ENCODE results near the gene CHD6.

The CHD6 gene

DNA sequence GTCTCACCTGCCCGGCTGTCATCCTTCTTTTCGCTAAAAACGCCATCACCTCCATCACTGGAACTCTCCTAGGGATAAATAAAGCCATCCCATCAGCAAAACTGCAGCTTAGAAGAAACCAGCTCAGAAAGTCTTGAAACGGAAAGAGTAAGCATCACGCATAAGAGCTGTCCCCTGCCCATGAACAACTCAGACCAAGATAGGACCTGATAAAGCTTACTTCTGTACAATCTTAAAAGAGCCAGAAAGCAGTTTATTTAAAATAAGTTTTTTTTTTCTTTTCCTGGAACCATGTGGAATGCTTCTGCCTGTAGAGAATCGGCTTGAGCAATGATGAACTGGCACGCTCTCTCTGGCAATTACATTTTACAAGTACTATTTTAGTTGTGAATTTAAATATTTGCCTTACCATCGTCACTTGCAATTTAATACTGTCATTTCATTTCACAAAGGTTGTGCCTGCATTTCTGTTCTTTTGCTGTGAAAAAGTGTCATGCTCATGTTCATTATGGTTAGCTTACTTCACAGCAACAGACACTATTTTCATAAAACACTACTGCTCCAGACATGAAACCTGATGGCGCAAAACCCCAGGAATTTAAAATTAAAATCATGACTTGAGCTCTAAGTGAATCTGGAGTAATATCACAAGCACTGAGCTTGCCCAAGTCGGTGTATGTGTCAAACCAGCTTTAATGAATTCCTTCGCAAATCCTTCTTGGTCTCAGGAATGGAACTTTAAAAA is 191.9 kb downstream of the CHD6 start:
- Histone ChIP-seq H3K4me3 (ENCODE audit: insufficient read length, low read depth) (no peak overlapping the region), H3K9me3 (ENCODE audit: insufficient read depth, low read length) (no peaks in the 10 kb centered on the region), H3K36me3 (ENCODE audit: insufficient read depth, insufficient read length, low read length) (peaks cover 44% of the 10 kb centered on the region), H3K27me3 (ENCODE audit: insufficient read depth, insufficient read length) (no peaks in the 10 kb centered on the region), H3K9ac (ENCODE audit: insufficient read length, low read depth) (no peak overlapping the region), H3K4me1 (ENCODE audit: insufficient read depth, insufficient read length) (no peaks in the 10 kb centered on the region)
- TF ChIP-seq YY1 (IDR thresholded peaks at IDR 0.05; ENCODE audit: insufficient read depth, insufficient read length) = no peak
- no peak for TF ChIP-seq ZNF274 (IDR thresholded peaks at IDR 0.05; ENCODE audit: low read depth, low read length)
- no peak for TF ChIP-seq SUZ12 (IDR thresholded peaks at IDR 0.05; ENCODE audit: extremely low read depth, insufficient read depth, insufficient read length)
- no peak for DNase-seq (ENCODE audit: low read depth, low spot score)

DNA sequence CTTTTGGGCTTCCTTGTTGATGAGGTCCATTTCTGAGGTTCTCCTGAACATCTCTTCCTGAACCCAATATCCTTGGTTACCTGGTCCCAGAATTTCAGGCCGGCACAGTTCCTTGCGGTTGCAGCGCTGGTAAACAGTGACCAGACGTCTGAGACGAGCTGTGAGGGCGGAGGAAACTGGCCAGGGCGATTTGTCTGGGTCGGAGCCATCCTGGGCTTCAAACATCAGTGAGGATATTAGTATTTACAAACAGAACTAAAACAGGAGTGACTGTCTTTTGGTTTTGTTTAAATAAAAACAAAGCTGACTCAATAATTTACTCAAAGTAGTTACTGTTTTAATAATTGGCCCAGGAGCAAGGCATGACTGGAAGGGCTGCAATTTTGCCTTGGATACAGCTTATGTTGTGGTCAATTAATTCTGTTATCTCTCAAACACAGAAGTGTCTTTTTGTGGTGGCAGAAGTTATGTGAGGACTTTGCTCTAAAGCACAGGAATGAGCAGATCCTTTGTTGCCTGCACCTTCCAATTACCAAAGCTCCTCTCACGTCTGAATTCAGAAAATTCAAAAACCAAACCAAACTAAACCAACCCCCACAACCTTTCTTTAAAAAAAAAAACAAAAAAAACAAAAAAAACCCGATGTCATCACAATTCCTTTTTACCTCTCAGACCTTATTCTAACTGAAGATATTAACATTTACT is 192.8 kb downstream of the CHD6 start:
- H3K27me3 ChIP-seq (ENCODE audit: insufficient read depth, insufficient read length) = no peaks in the 10 kb centered on the region
- no peaks in the 10 kb centered on the region for H3K9me3 ChIP-seq (ENCODE audit: insufficient read depth, low read length)
- H3K9ac ChIP-seq (ENCODE audit: insufficient read length, low read depth) = no peak overlapping the region
- H3K4me1 ChIP-seq (ENCODE audit: insufficient read depth, insufficient read length) = no peaks in the 10 kb centered on the region
- peaks cover 53% of the 10 kb centered on the region for H3K36me3 ChIP-seq (ENCODE audit: insufficient read depth, insufficient read length, low read length)
- DNase-seq (ENCODE audit: low read depth, low spot score) = no peak
- TF ChIP-seq YY1 (IDR thresholded peaks at IDR 0.05; ENCODE audit: insufficient read depth, insufficient read length) = no peak
- no peak for TF ChIP-seq ZNF274 (IDR thresholded peaks at IDR 0.05; ENCODE audit: low read depth, low read length)
- no peak for TF ChIP-seq SUZ12 (IDR thresholded peaks at IDR 0.05; ENCODE audit: extremely low read depth, insufficient read depth, insufficient read length)
- no peak overlapping the region for H3K4me3 ChIP-seq (ENCODE audit: insufficient read length, low read depth)

DNA sequence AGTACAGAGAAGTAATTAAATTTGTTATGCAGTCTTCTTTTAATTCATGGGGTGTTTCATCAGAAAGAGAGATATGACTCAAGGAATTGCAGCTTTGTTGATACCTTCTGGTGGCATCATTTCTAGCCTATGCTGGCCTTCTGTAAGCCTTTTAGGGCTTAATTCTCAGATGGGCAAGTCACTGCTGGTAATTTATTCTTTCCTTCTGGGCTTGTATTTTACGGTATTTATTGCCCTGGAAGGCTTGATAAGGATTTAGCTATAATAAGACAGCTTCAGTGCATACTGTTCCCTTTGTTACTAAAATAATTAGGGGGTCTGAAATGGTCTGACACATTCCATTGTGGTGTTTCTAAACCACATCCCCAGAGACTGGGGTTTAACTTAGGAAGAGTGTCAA is 193.6 kb downstream of the CHD6 start:
- TF ChIP-seq ZNF274 (IDR thresholded peaks at IDR 0.05; ENCODE audit: low read depth, low read length) (no peak), YY1 (IDR thresholded peaks at IDR 0.05; ENCODE audit: insufficient read depth, insufficient read length) (no peak), SUZ12 (IDR thresholded peaks at IDR 0.05; ENCODE audit: extremely low read depth, insufficient read depth, insufficient read length) (no peak)
- H3K36me3 ChIP-seq (ENCODE audit: insufficient read depth, insufficient read length, low read length) = peaks cover 55% of the 10 kb centered on the region
- no peak for DNase-seq (ENCODE audit: low read depth, low spot score)
- no peaks in the 10 kb centered on the region for H3K4me1 ChIP-seq (ENCODE audit: insufficient read depth, insufficient read length)
- H3K9ac ChIP-seq (ENCODE audit: insufficient read length, low read depth) = no peak overlapping the region
- H3K27me3 ChIP-seq (ENCODE audit: insufficient read depth, insufficient read length) = no peaks in the 10 kb centered on the region
- no peak overlapping the region for H3K4me3 ChIP-seq (ENCODE audit: insufficient read length, low read depth)
- no peaks in the 10 kb centered on the region for H3K9me3 ChIP-seq (ENCODE audit: insufficient read depth, low read length)

DNA sequence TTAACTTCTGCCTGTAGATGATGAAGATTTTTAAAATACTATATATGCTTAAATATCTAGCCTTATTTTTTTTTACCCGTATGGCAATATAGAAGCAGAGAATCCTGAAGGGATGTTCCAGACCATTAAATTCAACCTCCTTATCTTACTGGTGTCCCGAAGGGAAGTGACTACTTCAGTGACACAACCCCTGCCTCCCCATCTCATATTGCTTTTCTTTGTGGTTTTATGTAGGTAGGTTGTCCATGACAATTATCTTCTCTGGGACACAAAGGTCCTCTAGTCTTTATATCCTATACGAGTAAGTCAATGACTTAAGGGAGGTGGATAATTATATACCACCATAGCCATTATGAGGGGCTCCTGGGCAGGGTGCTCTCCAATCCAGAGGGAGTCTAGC is 194.2 kb downstream of the CHD6 start:
- H3K27me3 ChIP-seq (ENCODE audit: insufficient read depth, insufficient read length) = no peaks in the 10 kb centered on the region
- no peak overlapping the region for H3K4me3 ChIP-seq (ENCODE audit: insufficient read length, low read depth)
- TF ChIP-seq ZNF274 (IDR thresholded peaks at IDR 0.05; ENCODE audit: low read depth, low read length) = no peak
- TF ChIP-seq YY1 (IDR thresholded peaks at IDR 0.05; ENCODE audit: insufficient read depth, insufficient read length) = no peak
- TF ChIP-seq SUZ12 (IDR thresholded peaks at IDR 0.05; ENCODE audit: extremely low read depth, insufficient read depth, insufficient read length) = no peak
- no peak overlapping the region for H3K9ac ChIP-seq (ENCODE audit: insufficient read length, low read depth)
- peaks cover 55% of the 10 kb centered on the region for H3K36me3 ChIP-seq (ENCODE audit: insufficient read depth, insufficient read length, low read length)
- H3K4me1 ChIP-seq (ENCODE audit: insufficient read depth, insufficient read length) = no peaks in the 10 kb centered on the region
- no peak for DNase-seq (ENCODE audit: low read depth, low spot score)
- no peaks in the 10 kb centered on the region for H3K9me3 ChIP-seq (ENCODE audit: insufficient read depth, low read length)

DNA sequence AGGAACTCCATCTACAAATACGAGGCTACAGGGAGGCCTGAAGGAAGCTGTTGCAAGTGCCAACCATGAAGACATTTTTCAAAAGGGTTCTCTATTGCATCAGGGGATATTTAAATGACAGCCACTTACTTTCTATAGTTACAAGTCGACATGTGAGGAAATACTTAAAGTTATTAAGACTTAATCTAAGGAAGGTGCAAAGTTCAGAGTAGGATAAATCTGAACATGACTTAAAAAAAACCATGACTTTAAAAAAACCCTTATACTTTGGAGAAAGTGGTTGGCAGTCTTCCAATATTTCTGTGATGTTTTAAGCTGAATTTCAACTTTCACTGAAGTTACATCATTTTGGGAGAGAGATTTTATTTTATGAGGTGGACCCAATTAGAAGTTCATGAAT is 195.2 kb downstream of the CHD6 start:
- DNase-seq (ENCODE audit: low read depth, low spot score) = no peak
- H3K9ac ChIP-seq (ENCODE audit: insufficient read length, low read depth) = no peak overlapping the region
- TF ChIP-seq YY1 (IDR thresholded peaks at IDR 0.05; ENCODE audit: insufficient read depth, insufficient read length) (no peak), SUZ12 (IDR thresholded peaks at IDR 0.05; ENCODE audit: extremely low read depth, insufficient read depth, insufficient read length) (no peak), ZNF274 (IDR thresholded peaks at IDR 0.05; ENCODE audit: low read depth, low read length) (no peak)
- no peaks in the 10 kb centered on the region for H3K9me3 ChIP-seq (ENCODE audit: insufficient read depth, low read length)
- H3K36me3 ChIP-seq (ENCODE audit: insufficient read depth, insufficient read length, low read length) = peaks cover 59% of the 10 kb centered on the region
- H3K27me3 ChIP-seq (ENCODE audit: insufficient read depth, insufficient read length) = no peaks in the 10 kb centered on the region
- no peak overlapping the region for H3K4me3 ChIP-seq (ENCODE audit: insufficient read length, low read depth)
- no peaks in the 10 kb centered on the region for H3K4me1 ChIP-seq (ENCODE audit: insufficient read depth, insufficient read length)

DNA sequence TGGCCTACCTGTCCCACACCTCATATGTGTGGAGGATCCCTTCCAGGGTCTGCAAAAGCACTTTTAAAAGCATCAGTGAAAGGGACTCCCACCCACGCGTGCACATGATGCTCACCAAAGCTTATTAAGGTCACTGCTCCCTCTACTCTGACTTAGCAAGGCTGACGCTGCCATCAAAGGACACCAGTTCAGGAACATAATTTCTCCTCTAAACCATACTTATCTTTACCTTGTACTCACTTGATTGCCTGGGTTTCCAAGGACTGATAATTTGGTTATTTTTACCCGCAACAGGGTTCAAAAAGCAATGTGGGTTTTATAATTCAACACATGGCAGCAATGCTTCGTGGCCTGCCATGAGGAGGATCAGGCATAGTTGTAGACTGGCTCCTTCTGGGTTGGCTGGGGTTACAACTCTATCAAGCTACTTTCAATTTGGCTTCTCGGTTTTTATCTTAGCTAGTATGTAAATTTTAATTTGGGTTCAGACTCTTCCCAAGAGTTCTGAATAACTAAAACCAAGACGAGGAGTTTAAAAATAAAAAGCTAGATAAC is 199.4 kb downstream of the CHD6 start:
- Histone ChIP-seq H3K27me3 (ENCODE audit: insufficient read depth, insufficient read length) (no peaks in the 10 kb centered on the region), H3K4me1 (ENCODE audit: insufficient read depth, insufficient read length) (no peaks in the 10 kb centered on the region), H3K4me3 (ENCODE audit: insufficient read length, low read depth) (no peak overlapping the region), H3K36me3 (ENCODE audit: insufficient read depth, insufficient read length, low read length) (peaks cover 78% of the 10 kb centered on the region), H3K9ac (ENCODE audit: insufficient read length, low read depth) (no peak overlapping the region), H3K9me3 (ENCODE audit: insufficient read depth, low read length) (no peaks in the 10 kb centered on the region)
- TF ChIP-seq YY1 (IDR thresholded peaks at IDR 0.05; ENCODE audit: insufficient read depth, insufficient read length) = no peak
- TF ChIP-seq SUZ12 (IDR thresholded peaks at IDR 0.05; ENCODE audit: extremely low read depth, insufficient read depth, insufficient read length) = no peak
- TF ChIP-seq ZNF274 (IDR thresholded peaks at IDR 0.05; ENCODE audit: low read depth, low read length) = no peak
- DNase-seq (ENCODE audit: low read depth, low spot score) = no peak

DNA sequence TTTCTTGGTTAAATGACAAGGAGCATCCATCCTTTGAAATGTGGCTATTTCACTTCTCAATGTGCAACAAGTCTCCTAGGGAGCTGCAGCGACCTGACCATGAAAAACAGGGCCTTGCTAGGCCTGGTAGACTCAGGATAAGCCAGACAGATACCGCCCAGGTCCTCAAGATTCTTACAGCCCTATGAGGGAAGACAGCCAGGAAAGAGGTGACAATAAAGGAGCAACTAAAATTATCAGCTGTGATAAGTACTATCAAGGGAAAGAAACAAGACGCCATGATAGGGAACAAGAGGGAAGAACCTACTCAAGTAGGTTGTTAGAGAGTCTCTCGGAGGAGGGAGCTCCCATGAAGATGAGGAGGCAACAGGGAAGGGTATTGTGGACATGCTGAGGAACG is 200.1 kb downstream of the CHD6 start:
- Histone ChIP-seq H3K9me3 (ENCODE audit: insufficient read depth, low read length) (no peaks in the 10 kb centered on the region), H3K4me3 (ENCODE audit: insufficient read length, low read depth) (no peak overlapping the region), H3K4me1 (ENCODE audit: insufficient read depth, insufficient read length) (no peaks in the 10 kb centered on the region), H3K36me3 (ENCODE audit: insufficient read depth, insufficient read length, low read length) (peaks cover 80% of the 10 kb centered on the region), H3K27me3 (ENCODE audit: insufficient read depth, insufficient read length) (no peaks in the 10 kb centered on the region), H3K9ac (ENCODE audit: insufficient read length, low read depth) (no peak overlapping the region)
- TF ChIP-seq ZNF274 (IDR thresholded peaks at IDR 0.05; ENCODE audit: low read depth, low read length) (no peak), YY1 (IDR thresholded peaks at IDR 0.05; ENCODE audit: insufficient read depth, insufficient read length) (no peak), SUZ12 (IDR thresholded peaks at IDR 0.05; ENCODE audit: extremely low read depth, insufficient read depth, insufficient read length) (no peak)
- DNase-seq (ENCODE audit: low read depth, low spot score) = no peak

Measured in NT2/D1 (cell line).